Mesothelial cell of epicardium (in vitro differentiated cells): ENCODE measurements around the gene METTL15. TPM values are rescaled to one million over a fixed set of nuclear protein-coding genes. Genes with fewer than 3 reads are reported as not detected.
"Not testable (repeated sequence)": the region's sequence is repeated elsewhere in the genome, so short reads cannot be mapped to it uniquely, and the experiment has no call there.

Experiments
- DNase-seq, 2 experiments: peaks; one replicate each; pipeline ENCODE4 v3.0.0; 2021; ENCODE audit warnings: low spot score in 2 of 2; ENCODE audit not compliant: unreplicated experiment in 2 of 2
- H3K27ac Mint-ChIP-seq: 2 replicates; pipeline ENCODE4 v1.8.0; 2021; ENCODE audit warnings: mixed read lengths
- H3K27me3 Mint-ChIP-seq: 2 replicates; pipeline ENCODE4 v1.8.0; 2021; ENCODE audit warnings: low read depth, mixed read lengths
- H3K36me3 Mint-ChIP-seq: 2 replicates; pipeline ENCODE4 v1.8.0; 2021; ENCODE audit warnings: mixed read lengths
- H3K4me1 Mint-ChIP-seq: 2 replicates; pipeline ENCODE4 v1.8.0; 2021; ENCODE audit warnings: mixed read lengths
- H3K4me3 Mint-ChIP-seq: 2 replicates; pipeline ENCODE4 v1.8.0; 2021; ENCODE audit warnings: mild to moderate bottlenecking, moderate library complexity, mixed read lengths
- H3K9me3 Mint-ChIP-seq: 2 replicates; pipeline ENCODE4 v1.8.0; 2021; ENCODE audit warnings: mixed read lengths
- CTCF ChIP-seq: fragments of 200-600 bp; sonication (generic); IDR thresholded peaks from one replicate; pipeline ENCODE4 v1.5.0; 2021; ENCODE audit warnings: antibody characterized with exemption; ENCODE audit not compliant: unreplicated experiment
- total RNA-seq: library from RNA; stranded (reverse); gene quantifications from 3 replicates; pipeline ENCODE4 v1.2.1, GENCODE V29; 2021

The METTL15 gene
- total RNA-seq, 1 donor from 2014 or later: 24.0 TPM

DNA sequence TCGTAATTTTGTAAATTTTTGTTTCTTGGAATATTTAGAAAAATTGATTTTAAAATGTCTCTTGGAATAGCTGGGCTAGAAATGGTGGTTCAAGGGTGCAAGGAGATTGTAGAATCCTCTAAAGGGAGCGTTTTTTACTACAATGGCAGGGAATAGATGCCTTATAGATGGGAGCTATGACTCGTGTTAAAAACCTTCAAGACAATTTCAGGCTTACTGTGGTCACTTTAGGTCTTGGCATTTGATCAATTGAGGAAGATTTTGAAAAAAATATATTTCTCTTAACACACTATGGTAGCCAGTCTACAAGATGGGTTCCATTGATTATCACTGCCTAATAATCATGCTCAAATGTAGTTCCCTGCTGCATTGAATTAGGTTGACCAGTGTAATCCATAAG is 25.0 kb downstream of the METTL15 start:
- H3K4me1 Mint-ChIP-seq: no peaks in the 10 kb centered on the region
- no peak overlapping the region for H3K27ac Mint-ChIP-seq
- peaks cover 41% of the 10 kb centered on the region for H3K9me3 Mint-ChIP-seq
- H3K27me3 Mint-ChIP-seq: no peaks in the 10 kb centered on the region
- peaks cover 57% of the 10 kb centered on the region for H3K36me3 Mint-ChIP-seq
- no peak overlapping the region for H3K4me3 Mint-ChIP-seq
- no peak for TF ChIP-seq CTCF
- no peak for DNase-seq

GRCh38 chr11:28136157-28136556 is 28.0 kb downstream of the METTL15 start:
- H3K4me3 Mint-ChIP-seq, H3K27ac Mint-ChIP-seq, H3K4me1 Mint-ChIP-seq, H3K27me3 Mint-ChIP-seq, DNase-seq: not testable (repeated sequence)
- Mint-ChIP-seq H3K36me3 (peaks cover 80% of the 10 kb centered on the region), H3K9me3 (peaks cover 65% of the 10 kb centered on the region)

DNA sequence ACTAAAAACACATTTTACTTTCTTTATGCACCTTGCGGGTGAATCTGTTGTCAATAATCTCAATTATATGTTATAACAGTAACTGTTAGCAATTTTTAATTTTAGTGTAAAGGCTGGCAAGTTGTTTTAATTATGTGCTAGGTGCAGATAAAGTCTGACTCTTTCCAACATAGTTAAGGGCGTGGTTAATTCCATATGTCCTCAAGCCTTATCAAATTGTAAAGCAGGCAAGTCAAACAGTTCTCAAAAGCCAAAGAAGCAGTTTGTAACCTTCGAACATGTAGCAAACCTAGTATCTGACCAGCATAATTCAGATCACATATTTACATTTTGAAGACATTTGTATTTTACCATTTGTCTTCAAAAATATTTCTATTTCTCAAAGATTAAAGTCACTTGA is 29.2 kb downstream of the METTL15 start:
- H3K27ac Mint-ChIP-seq: no peak overlapping the region
- no peak overlapping the region for H3K4me3 Mint-ChIP-seq
- H3K36me3 Mint-ChIP-seq: peaks cover 83% of the 10 kb centered on the region
- no peak for TF ChIP-seq CTCF
- H3K9me3 Mint-ChIP-seq: peaks cover 69% of the 10 kb centered on the region
- DNase-seq: no peak
- H3K27me3 Mint-ChIP-seq: no peaks in the 10 kb centered on the region
- H3K4me1 Mint-ChIP-seq: no peaks in the 10 kb centered on the region

GRCh38 chr11:28137832-28138231 is 29.6 kb downstream of the METTL15 start:
- H3K9me3 Mint-ChIP-seq: peaks cover 72% of the 10 kb centered on the region
- H3K27me3 Mint-ChIP-seq: no peaks in the 10 kb centered on the region
- no peak overlapping the region for H3K27ac Mint-ChIP-seq
- no peak for DNase-seq
- no peak for TF ChIP-seq CTCF
- H3K36me3 Mint-ChIP-seq: peaks cover 86% of the 10 kb centered on the region
- H3K4me3 Mint-ChIP-seq: no peak overlapping the region
- no peaks in the 10 kb centered on the region for H3K4me1 Mint-ChIP-seq

DNA sequence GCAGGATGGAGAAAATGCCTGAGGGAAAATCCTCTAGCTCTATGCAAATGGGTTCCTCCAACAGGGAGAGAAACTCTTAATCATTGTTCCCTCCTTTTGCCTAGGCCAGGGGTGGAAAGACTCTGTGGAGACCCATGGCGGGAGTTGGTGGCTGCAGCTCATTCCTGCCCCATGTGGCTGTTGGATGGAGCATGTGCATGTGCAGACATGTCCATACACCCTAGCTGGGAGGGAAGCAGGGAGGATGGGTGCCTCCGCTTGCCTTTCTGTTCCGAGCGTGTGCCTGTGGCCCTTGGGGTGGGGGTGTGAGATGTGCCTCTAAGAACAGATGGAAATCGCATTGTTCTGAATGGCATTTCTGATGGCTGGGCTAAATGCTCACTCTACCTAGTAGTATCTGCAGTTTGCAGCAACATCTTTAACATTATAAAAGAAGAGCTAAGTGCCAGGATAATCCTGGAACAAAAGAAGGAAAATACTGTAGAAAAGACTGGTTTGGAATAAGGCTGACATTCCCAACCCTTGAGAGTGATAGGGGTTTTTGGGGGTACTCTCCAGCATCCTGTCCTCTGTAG is 31.7 kb downstream of the METTL15 start:
- Mint-ChIP-seq H3K27ac (no peak overlapping the region), H3K36me3 (peaks cover 66% of the 10 kb centered on the region), H3K4me1 (peaks cover 4% of the 10 kb centered on the region), H3K9me3 (peaks cover 60% of the 10 kb centered on the region), H3K4me3 (no peak overlapping the region), H3K27me3 (no peaks in the 10 kb centered on the region)
- TF ChIP-seq CTCF: no peak
- DNase-seq: no peak

DNA sequence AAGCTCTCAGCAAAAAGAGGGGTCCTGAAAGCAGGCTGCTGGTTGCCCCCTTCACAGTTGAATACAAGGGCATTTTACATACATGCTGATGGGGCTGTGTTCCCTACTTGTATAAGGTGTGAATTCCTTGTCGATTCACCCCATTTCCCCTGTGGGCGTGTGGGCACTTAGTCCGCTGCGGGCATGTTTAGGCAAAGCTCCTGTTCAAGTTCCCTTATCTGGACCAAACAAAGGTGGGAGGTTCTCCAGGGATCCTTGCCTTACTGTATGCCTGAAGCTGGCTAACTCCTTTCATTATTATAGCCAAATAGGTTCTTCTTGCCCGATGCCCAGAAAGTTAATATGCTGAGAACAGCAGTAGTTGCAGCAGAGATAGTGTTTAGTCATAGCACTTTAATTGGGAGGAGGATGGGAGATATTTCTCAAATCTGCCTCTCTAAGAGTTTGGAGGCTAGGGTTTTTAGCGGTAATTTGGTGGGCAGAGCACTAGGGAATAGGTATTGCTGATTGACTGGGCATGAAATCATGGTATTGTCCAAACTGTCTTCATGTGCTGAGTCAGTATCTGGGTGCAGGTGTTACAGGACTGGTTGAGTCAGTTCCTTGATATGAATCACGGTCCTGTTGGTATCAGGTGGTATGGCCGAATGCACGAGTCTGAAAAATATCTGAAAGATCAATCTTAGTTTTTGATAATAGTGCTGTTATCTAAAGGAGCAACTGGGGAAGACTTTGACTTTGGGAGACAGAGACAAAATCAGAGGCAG is 32.7 kb downstream of the METTL15 start:
- DNase-seq: no peak
- H3K36me3 Mint-ChIP-seq: peaks cover 59% of the 10 kb centered on the region
- H3K9me3 Mint-ChIP-seq: peaks cover 55% of the 10 kb centered on the region
- TF ChIP-seq CTCF: no peak
- H3K4me1 Mint-ChIP-seq: peaks cover 4% of the 10 kb centered on the region
- H3K27me3 Mint-ChIP-seq: no peaks in the 10 kb centered on the region
- H3K4me3 Mint-ChIP-seq: no peak overlapping the region
- H3K27ac Mint-ChIP-seq: no peak overlapping the region
